HEK293T (cell line): ENCODE results near the gene CDH16.

Experiments
- BHLHE40 ChIP-seq: fragments of 450-650 bp; IDR thresholded peaks from 2 replicates; pipeline ENCODE4 v1.6.1; 2016; ENCODE audit warnings: mild to moderate bottlenecking, moderate library complexity, borderline replicate concordance
- ELF4 ChIP-seq: fragments of 450-650 bp; IDR thresholded peaks from 2 replicates; pipeline ENCODE4 v1.6.1; 2017; ENCODE audit warnings: antibody characterized with exemption
- FOXM1 ChIP-seq: fragments of 450-650 bp; IDR thresholded peaks from 2 replicates; pipeline ENCODE4 v1.6.1; 2017; ENCODE audit warnings: mild to moderate bottlenecking, borderline replicate concordance
- SP1 ChIP-seq: fragments of 450-650 bp; IDR thresholded peaks from 2 replicates; pipeline ENCODE4 v1.6.1; 2017
- TARDBP ChIP-seq: fragments of 450-650 bp; IDR thresholded peaks from 2 replicates; pipeline ENCODE4 v1.6.1; 2016

- no peak for TF ChIP-seq TARDBP
- no peak for TF ChIP-seq BHLHE40
- no peak for TF ChIP-seq ELF4
- TF ChIP-seq FOXM1: no peak
- TF ChIP-seq SP1: no peak
These were observed 20.5 kb downstream of the CDH16 start for GRCh38 chr16:66898207-66898606.
